SU-DHL-6 (cell line): ENCODE measurements around the gene IFFO2.

Source experiments
- H2AFZ ChIP-seq: fragments of 200-600 bp; sonication (generic); 2 replicates; pipeline ENCODE4 v1.6.1; 2014; ENCODE audit warnings: low read depth, mild to moderate bottlenecking, moderate library complexity, mixed read lengths, antibody characterized with exemption, low read length; ENCODE audit not compliant: severe bottlenecking
- H3F3A ChIP-seq: fragments of 200-600 bp; shearing (Covaris generic); 2 replicates; pipeline ENCODE4 v1.6.0; 2016; ENCODE audit warnings: antibody characterized with exemption, mild to moderate bottlenecking; ENCODE audit not compliant: insufficient read depth
- H3K27ac ChIP-seq: fragments of 200-600 bp; sonication (generic); 2 replicates; pipeline ENCODE4 v1.5.1; 2016; ENCODE audit warnings: low read depth, mild to moderate bottlenecking, low read length, moderate library complexity, mixed read lengths
- H3K27me3 ChIP-seq: fragments of 200-600 bp; sonication (generic), shearing (Covaris generic); 2 replicates; pipeline ENCODE4 v1.6.0; 2014; ENCODE audit warnings: mild to moderate bottlenecking, low read length
- H3K36me3 ChIP-seq: fragments of 200-600 bp; sonication (generic); 2 replicates; pipeline ENCODE4 v1.6.1; 2014; ENCODE audit warnings: mild to moderate bottlenecking, low read length, mixed read lengths
- H3K4me2 ChIP-seq: fragments of 300-600, 200-600 bp; shearing (Covaris generic), sonication (generic); 2 replicates; pipeline ENCODE4 v1.6.0; 2014; ENCODE audit warnings: low read length, low read depth, mild to moderate bottlenecking; ENCODE audit not compliant: poor library complexity, severe bottlenecking
- H3K4me3 ChIP-seq: fragments of 200-600 bp; sonication (generic); 2 replicates; pipeline ENCODE4 v1.5.1; 2014; ENCODE audit warnings: antibody characterized with exemption, low read length, mild to moderate bottlenecking, mixed read lengths; ENCODE audit not compliant: insufficient read depth, poor library complexity, severe bottlenecking
- H3K79me2 ChIP-seq: fragments of 200-600 bp; sonication (generic); 2 replicates; pipeline ENCODE4 v1.6.1; 2014; ENCODE audit warnings: mild to moderate bottlenecking, low read length, moderate library complexity; ENCODE audit not compliant: insufficient read depth
- H3K9ac ChIP-seq: fragments of 200-600 bp; sonication (generic); 2 replicates; pipeline ENCODE4 v1.7.0; 2014; ENCODE audit warnings: mild to moderate bottlenecking, low read length
- H3K9me2 ChIP-seq: fragments of 200-600 bp; sonication (generic); replicated peaks from 2 replicates; pipeline ENCODE4 v1.6.1; 2014; ENCODE audit warnings: low read length; ENCODE audit not compliant: insufficient read depth
- H3K9me3 ChIP-seq: fragments of 200-600 bp; sonication (generic); 2 replicates; pipeline ENCODE4 v1.6.1; 2014; ENCODE audit warnings: low read length, mixed read lengths; ENCODE audit not compliant: insufficient read depth
- H4K20me1 ChIP-seq: fragments of 200-600 bp; sonication (generic); 2 replicates; pipeline ENCODE4 v1.6.1; 2014; ENCODE audit warnings: low read depth, mild to moderate bottlenecking, antibody characterized with exemption, low read length, moderate library complexity, mixed read lengths
- CTCF ChIP-seq: fragments of 200-600 bp; sonication (generic); IDR thresholded peaks from one replicate; pipeline ENCODE4 v1.5.1; 2017; ENCODE audit warnings: antibody characterized with exemption, mild to moderate bottlenecking, low read length, moderate library complexity; ENCODE audit not compliant: insufficient read depth, poor library complexity, severe bottlenecking
- EZH2phosphoT487 ChIP-seq: fragments of 200-600 bp; sonication (generic), shearing (Covaris generic); conservative IDR thresholded peaks from 2 replicates; pipeline ENCODE4 v1.6.1; 2018; ENCODE audit warnings: mild to moderate bottlenecking, antibody characterized with exemption, low read length, moderate library complexity, mixed read lengths

IFFO2 gene

GRCh38 chr1:18878538-18879214 is 77.8 kb downstream of the IFFO2 start:
- Histone ChIP-seq H4K20me1 (no peaks in the 10 kb centered on the region), H2AFZ (no peak overlapping the region), H3K9me2 (no peaks in the 10 kb centered on the region), H3K4me3 (no peak overlapping the region), H3K4me2 (no peak overlapping the region), H3K27ac (no peak overlapping the region), H3K9me3 (no peaks in the 10 kb centered on the region), H3K79me2 (no peaks in the 10 kb centered on the region), H3K36me3 (no peaks in the 10 kb centered on the region), H3F3A (no peaks in the 10 kb centered on the region), H3K9ac (no peak overlapping the region), H3K27me3 (no peaks in the 10 kb centered on the region)
- TF ChIP-seq CTCF (no peak), EZH2phosphoT487 (no peak)

GRCh38 chr1:18877282-18877681 is 79.2 kb downstream of the IFFO2 start:
- no peaks in the 10 kb centered on the region for H3K9me2 ChIP-seq
- no peaks in the 10 kb centered on the region for H4K20me1 ChIP-seq
- no peak overlapping the region for H3K4me2 ChIP-seq
- no peaks in the 10 kb centered on the region for H3K79me2 ChIP-seq
- no peaks in the 10 kb centered on the region for H3F3A ChIP-seq
- H3K27ac ChIP-seq, result no peak overlapping the region
- H3K9me3 ChIP-seq, result no peaks in the 10 kb centered on the region
- no peak for TF ChIP-seq EZH2phosphoT487
- no peak for TF ChIP-seq CTCF
- H2AFZ ChIP-seq, result no peak overlapping the region
- no peak overlapping the region for H3K4me3 ChIP-seq
- H3K36me3 ChIP-seq, result no peaks in the 10 kb centered on the region
- no peaks in the 10 kb centered on the region for H3K27me3 ChIP-seq
- H3K9ac ChIP-seq, result no peak overlapping the region

DNA sequence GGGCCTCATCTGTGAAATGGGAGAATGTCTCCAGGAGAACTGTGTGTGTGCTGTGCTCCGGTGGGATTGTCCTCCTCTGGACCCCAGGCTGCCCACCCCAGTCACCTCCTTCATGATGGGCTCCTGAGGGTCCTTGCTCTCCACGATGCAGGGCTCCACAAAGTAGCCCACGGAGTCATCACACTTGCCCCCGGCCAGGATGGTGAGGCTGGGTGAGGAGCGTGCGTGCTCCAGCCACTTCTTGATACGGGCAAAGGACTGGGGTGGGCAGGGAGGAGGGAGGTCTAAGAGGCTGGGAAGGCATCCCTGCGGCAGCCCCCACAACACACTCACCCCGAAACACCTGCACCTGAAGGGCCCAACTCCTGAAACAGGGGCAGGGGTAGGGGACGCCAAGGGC is 80.3 kb downstream of the IFFO2 start:
- Histone ChIP-seq H3K27ac (no peak overlapping the region), H3F3A (no peaks in the 10 kb centered on the region), H3K4me3 (no peak overlapping the region), H3K79me2 (no peaks in the 10 kb centered on the region), H3K9me3 (no peaks in the 10 kb centered on the region), H3K9me2 (no peaks in the 10 kb centered on the region), H2AFZ (no peak overlapping the region), H4K20me1 (no peaks in the 10 kb centered on the region), H3K9ac (no peak overlapping the region), H3K27me3 (no peaks in the 10 kb centered on the region), H3K36me3 (no peaks in the 10 kb centered on the region), H3K4me2 (no peak overlapping the region)
- TF ChIP-seq EZH2phosphoT487 (no peak), CTCF (no peak)
